ENCODE data around the gene DUSP8.

Gene DUSP8

DNA sequence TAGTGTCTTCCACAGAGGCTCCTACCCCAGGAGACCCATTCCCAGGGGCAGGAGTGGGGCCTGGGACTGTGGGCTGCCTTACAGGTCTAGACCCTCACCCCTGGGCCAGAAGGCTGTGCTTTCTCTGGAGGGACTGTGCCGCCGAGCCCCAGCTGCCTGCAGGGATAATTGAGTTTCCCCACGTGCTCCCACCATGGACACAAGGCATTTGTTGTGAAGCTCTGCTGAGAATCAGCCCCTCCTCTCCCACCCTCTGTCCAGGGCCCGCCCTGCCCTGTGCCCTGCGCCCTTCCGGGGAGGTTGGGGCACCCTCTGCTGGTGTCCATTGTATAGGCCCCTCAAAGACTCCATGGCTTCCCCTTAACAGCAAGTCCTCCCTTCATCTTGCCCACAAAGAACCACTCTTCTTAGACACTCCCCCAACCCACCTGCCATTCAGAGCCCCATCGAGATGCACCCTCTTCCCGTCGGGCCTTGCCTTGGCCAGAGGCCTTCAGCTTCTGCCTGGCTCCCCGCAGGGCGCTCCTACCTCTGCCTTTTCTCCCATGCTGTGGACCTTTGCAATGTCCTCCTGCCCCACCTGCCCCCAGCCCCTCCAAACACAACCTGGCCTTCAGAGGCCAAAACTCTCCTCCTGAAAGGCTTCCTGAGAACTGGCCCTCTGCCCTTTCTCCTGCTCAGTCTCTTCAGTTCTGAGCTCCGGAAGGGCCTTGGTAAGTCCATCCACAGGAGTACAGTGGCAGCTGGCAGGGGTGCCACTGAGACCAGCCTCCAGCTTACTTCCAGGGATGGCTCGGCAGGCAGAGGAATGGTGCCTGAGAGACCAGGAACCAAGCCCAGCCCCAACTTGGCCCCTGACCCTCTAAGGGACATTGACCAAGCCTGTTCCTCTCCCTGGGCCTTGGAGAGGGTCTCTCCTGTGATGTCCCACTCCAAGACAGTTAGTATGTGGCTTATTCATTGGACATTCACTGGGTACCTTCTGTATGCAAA lies 22.4 kb downstream of the DUSP8 start:
- DNase-seq, result no peak

DNA sequence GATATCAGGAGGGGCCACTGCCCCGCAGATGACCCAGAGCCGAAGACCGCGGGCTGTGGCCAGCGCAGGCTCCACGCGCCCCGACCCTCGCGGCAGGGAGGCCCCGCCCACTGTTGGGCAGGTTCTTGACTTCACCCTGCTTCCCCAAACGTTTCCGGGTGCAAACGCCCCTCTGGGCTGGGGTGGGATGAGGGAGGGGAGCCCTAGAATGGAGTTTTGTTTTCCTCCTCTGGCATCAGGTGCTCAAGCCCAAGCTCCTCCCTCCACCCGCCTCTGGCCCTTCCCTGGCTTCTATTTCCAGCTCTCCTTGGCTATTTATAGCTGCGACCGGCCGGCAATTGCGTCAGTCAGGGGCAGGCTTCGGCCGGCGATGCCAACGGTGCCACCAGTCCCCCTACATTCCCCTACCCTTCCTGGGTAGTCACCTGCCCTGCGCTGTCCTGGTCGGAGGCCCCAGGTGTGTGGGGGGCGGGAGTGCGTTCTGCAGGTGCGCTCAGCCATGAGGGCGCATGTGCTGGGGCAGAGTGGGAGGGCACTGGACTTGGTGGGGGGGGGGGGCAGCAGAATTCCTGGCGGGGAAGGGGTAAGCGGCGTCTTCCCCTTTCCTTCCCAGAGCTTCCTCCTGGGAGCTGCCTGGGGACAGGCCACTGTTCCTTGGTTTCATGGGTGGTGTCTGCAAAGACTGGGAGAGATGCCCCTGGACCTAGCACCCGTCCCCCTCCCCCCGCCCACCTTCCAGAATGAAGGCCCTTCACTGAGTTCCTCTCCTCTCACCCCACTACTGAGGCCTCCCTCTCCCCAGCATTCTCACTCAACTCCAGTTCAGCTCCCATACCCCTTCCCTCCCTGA lies 23.6 kb downstream of the DUSP8 start:
- DNase-seq, result no peak

DNA sequence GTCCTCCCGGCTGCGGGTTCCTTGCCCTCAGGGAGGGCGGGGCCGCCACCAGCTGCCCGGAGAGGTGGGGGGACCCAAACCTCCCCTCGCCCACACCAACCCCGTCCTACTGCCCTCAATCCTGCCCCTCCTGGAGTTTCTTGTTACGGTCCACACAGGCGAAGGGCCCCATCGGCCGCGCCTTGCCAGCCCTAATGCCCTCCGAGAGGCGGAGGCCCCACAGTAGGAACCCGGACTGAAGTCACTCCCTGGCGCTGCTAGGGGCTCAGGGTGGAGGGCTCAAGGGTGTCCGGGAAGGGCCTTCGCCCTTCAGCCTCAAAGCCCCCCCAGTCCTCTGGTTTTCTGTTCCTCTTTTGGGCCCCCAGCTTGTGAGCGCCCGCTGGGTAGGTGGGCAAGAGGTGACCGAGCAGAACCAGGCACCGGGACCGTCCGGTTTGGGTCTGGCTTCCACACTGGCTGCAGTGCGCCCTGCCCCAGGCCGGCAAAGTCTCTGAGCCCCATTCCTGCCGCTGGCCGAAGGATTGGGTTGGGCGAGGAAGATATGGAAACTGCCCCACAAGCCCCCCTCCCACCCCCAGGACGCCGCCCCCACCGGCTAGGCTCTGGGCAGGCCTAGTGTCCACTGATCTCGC lies 24.5 kb downstream of the DUSP8 start:
- no peak for DNase-seq

DNA sequence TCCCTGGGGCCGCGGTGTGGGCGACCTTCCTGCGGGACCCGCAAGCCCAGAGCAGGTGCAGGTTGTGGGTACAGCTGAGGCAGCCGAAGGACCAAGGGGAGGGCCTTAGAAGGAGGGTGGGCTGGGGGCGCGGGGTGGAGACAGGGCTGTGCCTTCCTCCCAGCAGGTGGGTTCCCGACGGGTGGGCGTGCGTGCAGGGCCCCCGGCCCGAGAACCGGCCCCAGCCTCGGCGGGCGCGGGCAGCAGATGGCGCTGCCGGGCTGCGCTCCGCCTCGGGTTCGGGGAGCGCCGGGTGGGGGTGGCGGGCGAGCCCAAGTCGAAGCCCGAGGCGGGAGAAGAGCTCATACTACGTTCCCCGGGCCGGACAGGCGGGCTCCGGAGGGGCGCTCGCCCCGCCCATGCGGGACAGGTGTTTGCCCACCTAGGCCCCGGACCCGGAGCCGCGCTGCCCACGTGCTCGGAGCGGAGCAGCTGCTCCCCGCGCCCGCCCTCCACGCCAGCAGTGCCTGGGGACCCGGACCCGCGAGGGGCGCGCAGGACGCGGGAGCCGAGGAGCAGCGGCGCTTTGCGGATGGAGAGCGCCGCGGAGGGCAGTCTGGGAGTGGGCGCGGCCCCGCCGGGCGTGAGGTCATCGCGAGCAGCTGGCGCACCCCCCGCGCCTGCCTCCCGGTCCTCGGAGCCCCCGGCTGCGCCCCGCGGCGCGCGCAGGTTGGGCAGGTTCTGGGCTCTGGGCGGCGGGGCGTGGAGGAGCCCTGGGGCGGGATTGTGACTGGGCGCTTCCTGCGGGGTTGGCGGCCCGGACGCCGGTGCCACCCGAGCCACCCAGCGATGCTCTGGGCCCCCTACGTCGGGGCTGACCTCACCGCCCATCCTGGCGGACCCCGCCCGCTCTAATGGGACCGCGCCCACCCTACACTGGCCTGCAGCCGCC lies 25.3 kb downstream of the DUSP8 start:
- peak; percentile 57 for DNase-seq

DNA sequence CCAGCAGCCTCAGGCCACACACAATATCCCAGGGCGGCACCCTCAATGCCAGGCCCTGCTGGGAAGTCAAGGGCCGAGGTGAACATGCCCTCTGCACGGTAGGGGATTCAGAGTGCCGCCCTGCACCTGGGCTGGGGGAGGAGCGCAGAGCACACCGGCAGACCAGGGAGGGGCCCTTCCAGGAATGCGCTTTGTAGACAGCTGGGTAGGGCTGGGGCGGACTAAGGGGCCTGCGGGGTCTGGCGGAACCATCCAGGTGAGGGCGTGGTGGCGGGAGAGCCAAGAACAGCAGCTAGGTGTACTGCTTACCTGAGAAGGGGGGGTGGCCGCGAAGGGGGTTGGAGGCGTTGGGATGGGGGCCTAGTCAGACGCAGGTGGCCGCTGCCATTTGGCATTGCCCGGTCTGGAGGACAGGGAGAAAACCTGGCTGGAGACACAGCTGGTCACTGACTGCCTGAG lies 26.0 kb downstream of the DUSP8 start:
- DNase-seq, result no peak

DNA sequence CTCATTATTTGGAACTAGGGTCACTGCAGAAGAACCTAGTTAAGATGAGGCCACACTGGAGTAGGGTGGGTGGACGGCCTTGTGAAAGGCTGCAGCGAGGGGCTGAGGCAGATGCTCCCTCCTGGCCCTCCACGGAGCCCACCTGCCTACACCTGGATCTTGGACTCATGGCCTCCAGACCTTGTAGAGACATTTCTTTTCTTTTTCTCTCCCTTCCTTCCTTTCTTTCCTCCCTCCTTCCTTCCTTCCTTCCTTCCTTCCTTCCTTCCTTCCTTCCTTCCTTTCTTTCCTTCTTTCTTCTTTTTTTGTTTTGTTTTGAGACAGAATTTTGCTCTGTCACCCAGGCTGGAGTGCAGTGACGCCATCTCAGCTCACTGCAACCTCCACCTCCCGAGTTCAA lies 26.6 kb downstream of the DUSP8 start:
- no peak for DNase-seq

DNA sequence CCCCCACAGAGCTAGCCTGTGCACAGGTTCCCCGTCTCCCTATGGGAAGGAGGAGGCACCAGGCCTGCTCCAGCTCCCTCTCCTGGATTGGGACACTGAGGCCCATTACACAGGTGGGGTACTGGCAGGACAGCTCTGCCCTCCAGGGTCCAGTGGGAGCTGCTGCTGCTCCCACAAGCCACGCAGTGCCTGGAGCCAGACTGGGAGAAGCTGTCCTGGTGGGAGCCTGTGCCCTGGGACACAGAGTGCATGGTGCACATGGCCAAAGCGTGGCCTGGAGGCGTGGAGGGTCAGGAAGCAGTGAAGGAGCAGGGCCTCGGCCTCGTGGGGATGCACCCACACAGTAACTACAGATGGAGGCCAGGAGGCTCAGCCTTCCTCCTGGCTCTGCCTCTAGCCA lies 27.5 kb downstream of the DUSP8 start:
- DNase-seq, result no peak

DNA sequence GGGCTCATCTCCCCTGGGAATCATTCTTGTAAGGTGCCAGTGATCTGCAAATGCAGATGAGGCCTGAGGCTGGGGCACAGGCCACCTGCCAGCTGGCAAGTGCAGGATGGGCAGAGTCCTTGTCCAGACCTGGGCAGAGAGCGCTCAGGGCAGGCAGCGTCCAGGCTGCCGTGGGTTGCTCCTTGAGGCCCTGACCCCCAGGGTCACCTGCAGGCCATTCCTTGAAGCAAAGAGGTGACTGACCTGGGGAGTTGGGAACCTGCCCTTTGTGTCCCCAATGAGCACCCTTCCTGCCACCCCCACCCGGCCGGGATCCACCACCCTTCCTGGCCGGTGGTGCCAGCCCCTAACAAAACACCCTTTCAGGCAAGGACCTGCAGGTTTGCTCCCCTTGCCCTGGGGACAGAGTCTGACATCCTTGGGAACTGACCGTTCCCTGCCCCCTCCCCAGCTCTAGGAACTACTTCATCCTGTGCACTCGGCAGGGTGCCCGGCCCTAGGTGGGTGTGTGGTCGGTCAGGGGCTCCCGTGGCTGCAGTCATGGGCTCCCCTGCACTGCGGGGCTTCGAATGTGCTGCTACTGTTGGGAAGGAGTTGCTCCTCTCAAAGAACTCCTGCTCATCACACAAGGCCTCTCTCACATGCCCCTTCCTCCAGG lies 28.3 kb downstream of the DUSP8 start:
- DNase-seq, result no peak

DNA sequence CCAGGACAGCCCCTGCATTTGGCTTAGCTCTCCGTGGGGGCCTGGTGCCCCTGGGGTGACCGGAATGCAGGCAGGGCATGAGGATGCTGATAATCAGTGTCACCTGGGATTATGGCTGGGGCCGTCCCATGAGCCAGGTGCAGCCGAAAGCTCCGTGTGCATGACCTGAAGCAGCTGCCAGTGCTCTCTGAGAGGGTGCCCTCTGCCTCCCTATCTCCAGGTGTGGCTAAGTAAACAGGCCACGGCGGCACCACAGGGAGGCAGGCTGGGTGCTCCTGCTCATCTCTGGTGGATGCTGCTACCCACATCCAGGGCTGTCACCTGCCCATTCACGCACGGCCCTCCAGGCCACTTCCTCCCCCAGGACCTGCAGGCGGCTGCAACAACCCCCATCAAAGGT lies 29.8 kb downstream of the DUSP8 start:
- DNase-seq, result no peak

DNA sequence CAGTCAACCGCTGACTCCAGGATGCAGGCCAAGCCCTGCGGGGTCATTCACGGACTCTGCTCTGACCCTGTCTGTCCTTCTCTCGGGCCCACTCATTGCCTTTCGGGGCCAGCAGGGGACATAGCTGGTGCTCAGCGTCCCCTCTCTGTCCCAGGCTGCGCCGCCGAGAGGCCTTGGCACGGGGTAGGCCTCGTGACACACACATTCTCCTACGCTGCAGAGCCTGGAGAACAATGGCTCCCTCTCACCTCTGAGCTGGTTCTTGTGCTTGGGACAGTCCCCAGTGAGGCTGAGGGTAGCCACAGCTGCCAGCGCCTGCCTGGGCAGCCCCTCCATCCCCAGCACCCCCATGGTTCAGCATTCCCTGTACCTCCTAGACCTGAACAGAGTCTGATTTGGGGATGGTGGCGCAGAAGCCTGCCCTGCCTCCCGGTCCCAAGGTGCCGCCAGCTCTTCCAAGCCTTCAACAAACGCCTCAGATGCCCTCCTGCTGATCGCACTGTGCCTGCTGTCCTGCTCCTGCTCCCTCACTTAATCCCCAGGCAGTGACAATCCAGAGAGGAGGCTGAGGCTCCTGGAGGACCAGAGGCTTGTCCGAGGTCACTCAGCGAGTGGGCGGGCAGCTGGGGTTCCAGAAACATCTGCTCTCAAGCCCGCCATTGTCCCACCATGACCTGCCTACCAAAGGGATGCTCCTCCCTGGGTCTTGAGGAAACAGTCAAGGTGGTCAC lies 30.4 kb downstream of the DUSP8 start:
- no peak for DNase-seq

DNA sequence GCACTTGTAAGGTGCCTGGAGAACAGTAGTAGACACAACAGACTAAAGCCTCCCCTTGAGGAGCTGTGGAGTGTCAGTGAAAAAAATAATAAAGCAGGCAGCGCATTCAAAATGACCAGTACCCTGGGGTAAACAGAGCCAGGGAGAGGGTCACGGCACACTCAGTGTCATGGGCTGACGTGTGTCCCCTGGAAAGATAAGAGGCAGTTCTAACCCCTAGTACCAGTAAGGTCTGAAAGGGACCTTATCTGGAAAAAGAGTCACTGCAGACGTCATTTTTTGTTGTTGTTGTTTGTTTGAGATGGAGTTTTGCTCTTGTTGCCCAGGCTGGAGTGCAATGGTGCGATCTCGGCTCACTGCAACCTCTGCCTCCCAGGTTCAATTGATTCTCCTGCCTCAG lies 32.0 kb downstream of the DUSP8 start:
- no peak for DNase-seq

DNA sequence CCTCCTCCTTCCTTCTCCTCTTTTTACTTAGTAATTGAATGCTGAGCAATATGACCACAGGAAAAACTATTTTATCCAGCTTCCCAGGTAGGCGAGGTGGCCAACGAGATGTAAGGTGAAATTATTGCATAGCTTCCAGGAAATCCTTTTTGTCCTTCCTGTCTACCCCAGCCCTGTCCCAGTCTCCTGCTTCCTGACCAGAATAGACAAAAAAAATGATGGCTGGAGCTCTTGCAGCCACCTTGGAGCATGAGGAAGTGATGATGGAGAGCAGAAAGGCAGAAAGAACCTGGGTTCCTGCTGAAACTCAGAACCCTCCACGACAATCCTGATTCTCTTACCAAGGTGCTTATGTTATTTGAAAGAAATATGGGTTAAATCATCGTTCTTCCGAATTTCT lies 33.9 kb downstream of the DUSP8 start:
- no peak for DNase-seq

DNA sequence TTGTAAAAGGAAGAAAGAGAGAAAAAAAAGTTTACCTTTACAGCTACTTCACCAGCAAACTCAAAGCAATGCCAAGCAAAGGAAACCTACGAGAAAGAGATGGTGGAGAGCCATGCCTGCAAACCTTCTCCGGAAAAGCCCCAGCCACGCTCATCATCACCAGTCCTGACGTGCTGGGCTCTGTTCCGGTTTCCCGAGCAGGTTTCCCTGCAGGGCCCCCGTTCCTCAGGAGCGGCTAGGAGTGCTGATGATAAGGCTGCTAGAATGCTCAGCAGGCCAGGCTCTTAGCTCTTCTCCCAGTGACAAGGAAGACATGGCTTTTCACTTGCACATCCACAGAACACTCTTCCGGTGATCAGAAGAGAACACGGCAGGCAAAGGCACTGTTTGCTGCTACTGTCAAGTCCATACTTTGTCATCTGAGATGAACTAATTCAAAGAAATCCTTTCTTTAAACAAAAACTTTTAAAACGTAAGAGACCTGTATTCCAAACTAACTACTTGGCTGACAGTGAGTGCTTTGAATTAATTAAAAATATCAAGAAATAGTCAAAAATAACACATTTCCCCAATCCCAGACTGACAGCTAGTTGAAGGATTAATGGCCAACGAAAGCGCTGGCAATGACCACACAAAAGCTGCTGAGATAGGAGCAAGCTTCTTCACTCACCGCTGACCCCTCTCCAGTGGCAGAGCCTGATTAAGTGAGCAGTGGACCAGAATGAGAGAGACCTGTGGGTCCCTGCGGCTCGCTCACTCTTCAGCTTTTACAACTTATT lies 35.8 kb downstream of the DUSP8 start:
- DNase-seq, result no peak

DNA sequence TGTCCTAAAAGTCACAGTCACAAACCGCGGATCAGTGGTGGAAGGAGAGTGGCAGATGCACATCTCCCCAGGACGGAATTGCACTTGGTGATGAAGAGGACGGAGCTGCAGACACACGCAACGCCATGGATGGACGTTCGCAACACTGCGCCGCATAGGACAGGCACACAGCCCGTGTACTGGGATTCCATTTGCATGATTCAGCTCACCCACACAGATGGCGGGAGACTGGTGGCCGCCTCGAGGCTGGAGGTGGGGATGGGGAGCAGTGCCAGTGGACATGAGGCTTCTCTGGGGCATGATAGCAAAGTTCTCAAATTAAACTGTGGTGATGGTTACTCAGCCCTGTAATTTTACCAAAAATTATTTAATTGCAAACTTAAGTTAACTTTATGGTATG lies 37.4 kb downstream of the DUSP8 start:
- DNase-seq, result no peak

DNA sequence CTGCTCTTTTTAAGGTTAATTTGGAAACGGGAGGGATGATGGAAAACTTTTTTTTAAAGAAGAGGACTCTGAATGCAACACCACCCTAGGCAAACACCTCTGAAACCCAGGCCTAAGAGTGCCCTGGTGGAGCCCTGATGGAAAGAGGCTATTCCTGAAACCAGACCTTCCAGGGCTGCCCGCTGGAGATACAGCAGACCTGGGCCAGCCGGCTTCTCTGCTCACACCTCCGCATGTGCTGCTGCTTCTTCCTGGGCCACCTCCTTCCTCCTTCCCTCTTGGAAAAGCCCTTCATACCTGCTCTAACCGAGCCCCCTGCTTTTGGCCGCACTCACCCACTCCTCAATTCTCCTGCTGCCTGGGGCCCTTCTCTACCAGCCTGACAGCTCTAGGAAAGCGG lies 37.9 kb downstream of the DUSP8 start:
- DNase-seq, result no peak

DNA sequence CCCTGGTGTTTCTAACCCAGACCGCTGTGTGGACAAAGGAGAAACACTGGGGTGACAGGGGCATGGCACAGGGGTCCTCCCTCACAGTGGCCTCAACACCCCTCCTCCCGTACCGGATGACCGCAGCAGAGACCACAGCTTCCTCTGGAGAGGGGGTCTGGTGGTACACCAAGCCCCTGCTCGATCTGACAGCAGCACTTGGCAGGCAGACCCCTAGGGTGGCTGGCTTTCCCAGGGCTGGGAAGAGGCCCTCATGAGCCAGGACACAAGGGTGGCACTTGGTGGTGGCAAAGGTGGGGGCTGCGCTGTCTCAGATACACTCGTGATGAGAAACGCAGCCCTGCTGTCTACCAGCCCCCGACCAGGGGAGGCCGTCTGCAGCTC lies 38.7 kb downstream of the DUSP8 start:
- no peak for DNase-seq

DNA sequence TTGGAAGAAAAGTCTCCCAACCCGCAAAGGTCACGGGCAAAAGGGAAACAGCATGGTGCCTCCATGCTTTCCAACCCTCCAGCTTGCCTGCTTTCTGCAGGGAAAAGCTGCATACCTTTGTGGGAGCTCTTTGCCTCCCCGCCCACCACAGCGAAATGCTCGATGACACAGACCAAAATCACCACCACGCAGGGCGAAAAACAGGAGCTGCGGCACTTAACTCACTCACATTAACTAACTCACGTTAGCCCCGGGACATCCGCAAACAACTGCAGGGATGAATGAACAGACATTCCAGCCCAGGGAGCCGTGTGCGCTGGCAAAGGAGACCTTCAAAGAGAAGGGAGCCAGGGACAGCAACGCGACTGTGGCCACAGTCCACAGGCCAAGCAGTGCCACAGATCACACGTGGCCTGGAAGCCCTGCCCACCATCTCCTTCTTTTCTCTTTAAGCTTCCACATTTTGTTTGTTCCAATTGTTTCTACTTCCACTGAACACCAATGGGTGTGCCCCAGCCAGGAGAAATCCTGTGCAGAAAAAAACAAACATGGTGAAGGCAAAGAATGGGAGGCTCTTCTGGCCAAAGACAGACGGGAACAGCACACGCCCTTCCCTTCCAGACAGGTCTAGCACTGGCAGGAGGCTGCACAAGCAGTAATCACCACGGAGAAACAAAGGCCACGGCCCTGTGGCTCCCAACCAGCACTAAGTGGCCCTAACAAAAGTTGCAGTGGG lies 39.3 kb downstream of the DUSP8 start:
- no peak for DNase-seq

DNA sequence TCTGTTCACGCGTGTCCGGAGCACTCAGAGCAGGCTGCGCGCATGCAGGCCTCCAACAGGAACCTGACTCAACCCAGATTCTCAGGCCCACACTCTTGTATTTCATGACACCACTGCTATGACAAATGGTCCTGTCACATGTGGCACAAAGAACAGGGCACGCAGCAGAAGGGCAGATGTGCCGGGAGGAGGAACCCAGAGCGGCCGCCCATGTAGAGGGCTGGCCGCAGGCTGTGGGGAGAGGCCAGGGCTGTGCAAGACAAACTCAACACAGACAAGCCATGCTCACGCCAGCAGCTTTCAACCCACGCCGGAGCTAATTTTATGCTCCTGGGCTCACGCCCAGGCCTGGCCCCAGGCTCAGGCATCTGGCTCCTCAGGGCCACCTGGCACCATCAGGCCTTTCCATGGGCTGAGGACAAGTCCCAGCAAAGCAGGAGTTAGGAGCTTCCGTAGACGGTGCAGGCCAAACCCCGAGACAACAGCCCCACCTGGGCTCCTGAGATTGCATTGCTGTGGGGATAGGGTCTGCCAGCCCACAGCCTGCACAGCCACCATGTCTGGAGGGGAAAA lies 40.0 kb downstream of the DUSP8 start:
- DNase-seq, result no peak

DNA sequence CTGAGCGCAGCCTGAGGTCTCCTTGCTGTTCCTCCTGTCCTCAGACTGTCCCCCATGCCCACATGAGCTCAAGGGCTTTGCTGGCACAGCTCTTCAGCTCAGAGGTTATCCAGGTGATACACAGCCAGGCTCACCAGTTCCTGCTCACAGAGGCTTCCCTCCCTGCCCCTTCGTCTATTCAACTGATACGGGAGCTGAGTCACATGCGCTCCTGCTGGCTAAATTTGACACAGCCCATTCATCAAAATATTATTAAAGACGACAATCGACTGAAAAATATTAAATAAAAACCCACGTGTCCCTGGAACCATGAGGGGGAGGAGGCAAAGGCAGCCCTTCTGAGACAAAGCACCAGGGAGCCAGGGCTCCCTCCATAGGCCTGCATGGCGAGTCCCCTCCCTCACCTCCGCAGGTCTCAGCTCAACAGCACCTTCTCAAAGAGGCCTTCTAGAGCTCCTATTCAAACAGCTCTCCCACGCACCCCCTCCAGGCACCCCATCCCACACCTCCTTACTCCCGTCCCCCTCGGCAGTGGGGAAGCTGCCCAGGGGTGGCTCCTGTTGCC lies 40.5 kb downstream of the DUSP8 start:
- no peak for DNase-seq

Measured in CD4-positive, alpha-beta T cell treated with Interleukin-12 subunit alpha and Interleukin-12 subunit beta, for 1 hour (primary cell).